ENCODE measurements around the gene ADCY2.

ADCY2 gene

DNA sequence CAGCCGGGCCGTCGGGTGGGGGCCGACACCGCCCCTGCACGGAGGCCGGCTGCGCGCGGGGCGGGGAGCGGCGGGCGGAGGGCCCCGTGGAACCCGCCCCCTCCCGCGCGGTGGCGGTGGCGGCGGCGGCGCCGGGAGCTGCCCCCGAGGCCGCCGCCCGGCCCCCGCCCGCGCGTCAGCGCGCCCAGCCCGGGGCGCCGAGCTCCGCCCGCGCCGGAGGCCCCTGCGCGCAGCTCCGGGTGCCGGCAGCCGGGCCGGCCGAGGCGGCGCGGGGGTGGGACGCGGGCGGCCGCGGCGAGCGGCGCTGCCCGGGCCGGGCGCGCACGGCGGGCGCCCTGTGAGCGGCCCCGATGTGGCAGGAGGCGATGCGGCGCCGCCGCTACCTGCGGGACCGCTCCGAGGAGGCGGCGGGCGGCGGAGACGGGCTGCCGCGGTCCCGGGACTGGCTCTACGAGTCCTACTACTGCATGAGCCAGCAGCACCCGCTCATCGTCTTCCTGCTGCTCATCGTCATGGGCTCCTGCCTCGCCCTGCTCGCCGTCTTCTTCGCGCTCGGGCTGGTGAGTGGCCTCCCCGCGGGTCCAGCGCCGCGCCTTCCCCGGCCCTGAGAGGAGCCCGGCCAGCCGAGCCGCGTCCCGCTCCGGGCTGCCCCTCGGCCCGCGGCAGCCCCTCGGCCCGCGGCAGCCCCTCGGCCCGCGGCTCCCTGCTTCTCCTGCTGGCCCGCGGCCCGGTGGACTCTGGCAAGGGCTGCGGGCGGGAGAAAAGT lies at the start of gene ADCY2:
ADCY2 (plus strand) TSS at position 192 of the 766 bp plus-strand sequence; CDS start at position 351, 159 bp downstream.
- TF ChIP-seq, protein P1, sequence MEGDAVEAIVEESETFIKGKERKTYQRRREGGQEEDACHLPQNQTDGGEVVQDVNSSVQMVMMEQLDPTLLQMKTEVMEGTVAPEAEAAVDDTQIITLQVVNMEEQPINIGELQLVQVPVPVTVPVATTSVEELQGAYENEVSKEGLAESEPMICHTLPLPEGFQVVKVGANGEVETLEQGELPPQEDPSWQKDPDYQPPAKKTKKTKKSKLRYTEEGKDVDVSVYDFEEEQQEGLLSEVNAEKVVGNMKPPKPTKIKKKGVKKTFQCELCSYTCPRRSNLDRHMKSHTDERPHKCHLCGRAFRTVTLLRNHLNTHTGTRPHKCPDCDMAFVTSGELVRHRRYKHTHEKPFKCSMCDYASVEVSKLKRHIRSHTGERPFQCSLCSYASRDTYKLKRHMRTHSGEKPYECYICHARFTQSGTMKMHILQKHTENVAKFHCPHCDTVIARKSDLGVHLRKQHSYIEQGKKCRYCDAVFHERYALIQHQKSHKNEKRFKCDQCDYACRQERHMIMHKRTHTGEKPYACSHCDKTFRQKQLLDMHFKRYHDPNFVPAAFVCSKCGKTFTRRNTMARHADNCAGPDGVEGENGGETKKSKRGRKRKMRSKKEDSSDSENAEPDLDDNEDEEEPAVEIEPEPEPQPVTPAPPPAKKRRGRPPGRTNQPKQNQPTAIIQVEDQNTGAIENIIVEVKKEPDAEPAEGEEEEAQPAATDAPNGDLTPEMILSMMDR (IDR thresholded peaks at IDR 0.05) = no peak

DNA sequence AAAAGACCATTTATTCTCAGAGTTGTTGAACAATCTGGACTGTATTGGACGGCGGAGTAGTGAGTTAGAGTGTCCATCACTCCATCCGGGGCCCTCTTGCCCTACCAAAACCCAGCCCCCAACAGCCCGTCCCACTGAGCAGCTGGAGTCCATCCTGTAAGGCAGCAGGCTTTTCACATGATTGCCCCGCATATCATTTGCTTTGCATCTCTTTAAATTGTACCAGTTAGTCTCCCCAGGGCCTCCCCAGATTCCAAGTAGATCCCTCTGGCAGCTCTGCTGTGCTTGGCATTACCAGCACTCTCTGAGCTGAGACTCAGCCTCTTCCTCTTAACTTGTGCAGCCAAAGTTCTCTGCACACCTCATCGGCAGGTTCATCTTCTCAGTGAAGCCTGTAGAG lies 48.6 kb upstream of the ADCY2 start:
- TF ChIP-seq, protein P1 (IDR thresholded peaks at IDR 0.05) = no peak

DNA sequence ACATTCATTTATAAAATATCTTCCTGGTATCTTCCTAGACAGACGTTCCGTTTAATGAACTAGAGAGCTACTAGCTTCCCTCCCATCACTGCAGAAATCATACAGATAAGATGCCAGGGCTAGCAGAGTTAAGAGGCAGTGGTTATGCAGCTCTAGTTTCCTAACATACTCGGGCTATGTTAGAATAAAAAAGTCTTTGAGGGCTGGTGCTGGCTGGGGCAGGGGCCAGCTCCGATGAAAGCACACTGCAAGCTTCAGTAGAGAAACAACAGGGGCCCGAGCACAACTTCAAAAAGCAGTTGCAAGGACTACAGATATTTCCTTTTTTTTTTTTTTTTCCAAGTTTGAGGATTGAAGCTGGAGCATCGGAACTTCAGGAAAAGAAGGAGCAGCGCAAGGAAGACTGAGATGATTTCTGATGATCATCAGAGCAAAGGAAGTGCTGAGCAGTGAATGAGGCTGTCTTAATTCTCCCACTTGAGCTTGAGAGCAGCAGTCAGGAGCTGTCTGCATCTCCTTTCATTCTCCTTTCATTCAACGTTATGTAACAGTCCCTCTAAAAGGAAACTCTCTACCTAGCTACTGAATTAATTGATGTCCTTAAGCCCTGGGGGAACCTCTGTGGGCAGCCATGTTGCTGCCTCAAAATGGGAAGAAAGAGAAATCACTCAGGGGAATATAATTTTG lies 47.6 kb upstream of the ADCY2 start:
- TF ChIP-seq, protein P1 (IDR thresholded peaks at IDR 0.05) = no peak

DNA sequence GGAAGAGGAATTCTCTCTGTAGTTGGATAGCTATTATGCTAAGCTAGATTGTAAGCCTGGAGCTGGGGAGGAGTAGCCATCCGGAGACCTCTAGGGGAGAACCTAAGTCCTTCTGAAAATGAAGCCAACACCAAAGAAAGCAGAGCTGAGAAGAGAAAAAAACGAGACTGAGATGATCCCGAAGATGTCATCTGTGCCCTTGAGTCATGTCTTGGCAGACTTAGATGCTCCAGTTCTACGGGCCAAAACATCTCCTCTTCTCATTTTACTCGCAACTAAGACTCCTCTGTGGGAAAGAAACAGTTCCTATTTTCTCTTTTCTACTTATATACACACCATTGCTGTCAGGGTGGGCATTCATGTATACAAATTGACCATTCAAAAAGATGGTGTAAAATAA lies 34.3 kb upstream of the ADCY2 start:
- TF ChIP-seq, protein P1 (IDR thresholded peaks at IDR 0.05) = no peak

DNA sequence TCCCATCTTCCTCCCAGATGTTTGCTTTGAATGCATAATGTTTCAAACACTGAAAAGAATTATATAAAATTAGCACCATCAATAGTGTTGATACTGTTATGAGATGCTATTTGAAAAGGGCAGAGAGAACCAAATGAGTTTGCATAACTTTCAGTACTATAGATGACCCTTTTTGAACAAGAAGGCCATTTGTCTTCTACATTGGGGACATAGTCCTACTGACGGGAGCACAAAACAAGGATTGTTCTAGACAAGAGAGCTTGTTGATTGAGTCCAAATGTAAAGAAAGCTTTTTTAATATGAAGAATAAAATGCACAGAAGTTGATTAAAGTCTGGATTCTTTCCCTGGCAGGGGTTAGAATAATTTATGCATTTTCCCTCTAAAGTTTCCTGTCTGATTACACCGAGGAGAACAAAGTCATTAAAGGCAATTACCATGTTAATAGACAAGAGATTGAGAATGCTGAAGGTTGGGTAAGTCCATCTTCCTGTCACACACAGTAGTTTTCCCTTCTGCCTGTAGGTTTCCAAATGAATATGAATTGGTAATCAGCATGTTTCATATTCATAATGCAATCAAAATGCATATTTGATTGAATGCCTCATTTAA lies 32.8 kb upstream of the ADCY2 start:
- TF ChIP-seq, protein P1 (IDR thresholded peaks at IDR 0.05) = no peak

DNA sequence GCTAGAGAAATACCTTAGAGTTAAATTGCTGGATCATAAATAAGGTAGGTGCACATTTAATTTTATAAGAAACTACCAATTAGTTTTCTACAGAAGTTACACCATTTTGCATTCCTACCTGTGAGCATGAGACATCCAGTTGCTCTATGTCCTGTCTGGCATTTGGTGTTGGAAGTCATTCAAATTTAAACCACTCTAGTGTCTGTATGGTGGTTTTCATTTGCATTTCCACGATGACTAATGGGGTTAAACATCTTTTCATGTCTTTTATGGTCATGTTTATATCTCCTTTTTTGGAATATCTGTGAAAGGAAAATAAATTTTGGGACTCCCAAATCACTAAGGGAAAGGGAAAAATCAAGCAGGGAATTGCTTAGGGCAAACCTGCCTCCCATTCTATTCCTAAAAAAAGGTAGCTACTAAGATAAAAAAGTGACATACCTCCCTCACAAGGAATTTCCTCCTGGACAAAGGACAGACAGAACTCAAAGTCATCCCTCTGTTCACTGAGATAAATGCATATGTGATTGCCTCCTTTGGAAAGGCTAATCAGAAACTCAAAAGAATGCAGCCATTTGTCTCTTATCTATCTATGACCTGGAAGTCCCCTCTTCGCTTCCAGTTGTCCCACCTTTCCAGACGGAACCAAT lies 31.6 kb upstream of the ADCY2 start:
- TF ChIP-seq, protein P1 (IDR thresholded peaks at IDR 0.05) = no peak

DNA sequence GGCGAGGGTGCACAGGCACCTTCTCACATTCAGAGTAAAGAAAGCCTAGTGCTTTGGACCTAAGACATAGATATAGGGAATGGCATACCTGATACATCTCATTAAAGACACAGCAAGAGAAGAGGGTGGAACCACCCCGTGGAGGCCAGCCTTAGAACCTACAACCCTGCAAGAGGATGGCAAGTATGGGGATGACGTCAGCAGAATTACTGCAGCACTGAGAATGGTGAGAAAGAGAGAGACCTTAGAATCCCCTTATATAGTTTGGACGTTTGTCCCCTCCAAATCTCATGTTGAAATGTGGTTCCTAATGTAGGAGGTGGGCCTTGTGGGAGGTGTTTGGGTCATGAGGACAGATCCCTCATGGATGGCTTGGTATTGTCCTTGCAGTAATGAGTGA lies 28.2 kb upstream of the ADCY2 start:
- TF ChIP-seq, protein P1 (IDR thresholded peaks at IDR 0.05) = no peak

All from LNCAP (cell line).